ENCODE measurements around the gene ST7L.

ST7L gene

DNA sequence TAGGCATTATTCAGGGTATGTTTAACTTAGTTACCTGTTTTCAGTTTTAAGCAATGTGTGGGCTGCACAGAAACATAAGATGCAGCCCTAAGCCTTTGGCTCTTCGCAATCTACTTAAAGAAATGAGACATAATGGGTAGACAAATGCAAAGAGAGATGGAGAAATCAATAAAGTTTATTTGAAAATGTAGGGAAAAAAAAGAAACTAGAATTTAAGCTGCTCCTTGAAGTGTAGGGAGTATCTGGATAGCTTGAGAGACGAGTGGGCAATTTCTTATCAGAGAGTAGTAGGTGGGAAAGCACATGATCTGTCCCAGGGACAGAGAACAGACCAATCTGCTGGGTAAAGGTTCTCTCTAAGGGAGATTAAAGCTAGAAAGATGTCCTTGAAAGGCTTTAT lies 101.3 kb downstream of the ST7L start:
- no peak for TF ChIP-seq EZH2phosphoT487 (IDR thresholded peaks at IDR 0.05; ENCODE audit: low read length)
- TF ChIP-seq EZH2 (optimal IDR thresholded peaks at IDR 0.05; ENCODE audit: low read depth, low read length) = no peak
- TF ChIP-seq, protein P1, sequence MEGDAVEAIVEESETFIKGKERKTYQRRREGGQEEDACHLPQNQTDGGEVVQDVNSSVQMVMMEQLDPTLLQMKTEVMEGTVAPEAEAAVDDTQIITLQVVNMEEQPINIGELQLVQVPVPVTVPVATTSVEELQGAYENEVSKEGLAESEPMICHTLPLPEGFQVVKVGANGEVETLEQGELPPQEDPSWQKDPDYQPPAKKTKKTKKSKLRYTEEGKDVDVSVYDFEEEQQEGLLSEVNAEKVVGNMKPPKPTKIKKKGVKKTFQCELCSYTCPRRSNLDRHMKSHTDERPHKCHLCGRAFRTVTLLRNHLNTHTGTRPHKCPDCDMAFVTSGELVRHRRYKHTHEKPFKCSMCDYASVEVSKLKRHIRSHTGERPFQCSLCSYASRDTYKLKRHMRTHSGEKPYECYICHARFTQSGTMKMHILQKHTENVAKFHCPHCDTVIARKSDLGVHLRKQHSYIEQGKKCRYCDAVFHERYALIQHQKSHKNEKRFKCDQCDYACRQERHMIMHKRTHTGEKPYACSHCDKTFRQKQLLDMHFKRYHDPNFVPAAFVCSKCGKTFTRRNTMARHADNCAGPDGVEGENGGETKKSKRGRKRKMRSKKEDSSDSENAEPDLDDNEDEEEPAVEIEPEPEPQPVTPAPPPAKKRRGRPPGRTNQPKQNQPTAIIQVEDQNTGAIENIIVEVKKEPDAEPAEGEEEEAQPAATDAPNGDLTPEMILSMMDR (IDR thresholded peaks at IDR 0.05; ENCODE audit: low read length) = no peak
- no peaks in the 10 kb centered on the region for H3F3A ChIP-seq (ENCODE audit: insufficient read depth, low read length)
- no peak overlapping the region for H3K4me2 ChIP-seq (ENCODE audit: low read depth, low read length)
- no peak for DNase-seq
- no peak overlapping the region for H2AFZ ChIP-seq (ENCODE audit: low read length)
- no peak overlapping the region for H3K9ac ChIP-seq (ENCODE audit: low read length)
- no peaks in the 10 kb centered on the region for H3K4me1 ChIP-seq (ENCODE audit: low read length)
- H3K9me3 ChIP-seq (replicated peaks; ENCODE audit: insufficient read depth, low read length) = no peaks in the 10 kb centered on the region
- H3K4me3 ChIP-seq (ENCODE audit: low read length) = no peak overlapping the region
- no peaks in the 10 kb centered on the region for H3K79me2 ChIP-seq (ENCODE audit: low read length)
- no peaks in the 10 kb centered on the region for H3K36me3 ChIP-seq (replicated peaks; ENCODE audit: insufficient read depth, low read length)
- H3K9me2 ChIP-seq (replicated peaks; ENCODE audit: insufficient read depth, low read length) = no peaks in the 10 kb centered on the region
- no peaks in the 10 kb centered on the region for H4K20me1 ChIP-seq (ENCODE audit: insufficient read depth, low read length)
- no peaks in the 10 kb centered on the region for H3K27me3 ChIP-seq (replicated peaks; ENCODE audit: insufficient read depth, low read length)
- no peak overlapping the region for H3K27ac ChIP-seq (ENCODE audit: low read length)

DNA sequence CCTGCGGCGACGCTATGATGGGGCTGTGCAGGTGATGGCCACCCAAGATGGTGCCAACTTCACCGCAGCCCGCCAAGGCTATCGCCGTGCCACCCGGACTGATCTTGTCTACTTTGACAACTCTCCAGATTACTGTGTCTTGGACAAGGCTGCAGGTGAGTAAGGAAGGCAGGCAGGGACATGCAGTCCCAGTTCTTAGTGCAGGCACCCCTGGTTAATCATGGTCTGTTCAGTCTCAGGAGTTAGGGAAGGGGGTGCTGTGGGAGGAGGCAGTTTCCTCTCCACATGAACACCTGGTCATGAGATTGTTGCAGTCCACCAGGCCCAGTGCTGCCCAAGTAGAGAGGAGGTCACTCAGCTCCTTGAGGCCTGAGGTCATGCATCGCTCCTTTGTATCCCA lies 101.7 kb downstream of the ST7L start:
- no peaks in the 10 kb centered on the region for H3K4me1 ChIP-seq (ENCODE audit: low read length)
- no peaks in the 10 kb centered on the region for H3K9me2 ChIP-seq (replicated peaks; ENCODE audit: insufficient read depth, low read length)
- no peak overlapping the region for H3K9ac ChIP-seq (ENCODE audit: low read length)
- no peak overlapping the region for H3K4me2 ChIP-seq (ENCODE audit: low read depth, low read length)
- H3K36me3 ChIP-seq (replicated peaks; ENCODE audit: insufficient read depth, low read length) = no peaks in the 10 kb centered on the region
- H2AFZ ChIP-seq (ENCODE audit: low read length) = no peak overlapping the region
- no peaks in the 10 kb centered on the region for H3K79me2 ChIP-seq (ENCODE audit: low read length)
- no peaks in the 10 kb centered on the region for H3K27me3 ChIP-seq (replicated peaks; ENCODE audit: insufficient read depth, low read length)
- no peak for TF ChIP-seq EZH2phosphoT487 (IDR thresholded peaks at IDR 0.05; ENCODE audit: low read length)
- TF ChIP-seq EZH2 (optimal IDR thresholded peaks at IDR 0.05; ENCODE audit: low read depth, low read length) = no peak
- no peaks in the 10 kb centered on the region for H3K9me3 ChIP-seq (replicated peaks; ENCODE audit: insufficient read depth, low read length)
- no peaks in the 10 kb centered on the region for H4K20me1 ChIP-seq (ENCODE audit: insufficient read depth, low read length)
- no peak overlapping the region for H3K4me3 ChIP-seq (ENCODE audit: low read length)
- DNase-seq = no peak
- H3F3A ChIP-seq (ENCODE audit: insufficient read depth, low read length) = no peaks in the 10 kb centered on the region
- H3K27ac ChIP-seq (ENCODE audit: low read length) = no peak overlapping the region

- Histone ChIP-seq H3F3A (ENCODE audit: insufficient read depth, low read length) (no peaks in the 10 kb centered on the region), H3K79me2 (ENCODE audit: low read length) (no peaks in the 10 kb centered on the region), H3K27ac (ENCODE audit: low read length) (no peak overlapping the region), H3K27me3 (replicated peaks; ENCODE audit: insufficient read depth, low read length) (no peaks in the 10 kb centered on the region), H3K4me3 (ENCODE audit: low read length) (no peak overlapping the region), H3K9ac (ENCODE audit: low read length) (no peak overlapping the region), H4K20me1 (ENCODE audit: insufficient read depth, low read length) (no peaks in the 10 kb centered on the region), H3K36me3 (replicated peaks; ENCODE audit: insufficient read depth, low read length) (no peaks in the 10 kb centered on the region), H3K9me3 (replicated peaks; ENCODE audit: insufficient read depth, low read length) (no peaks in the 10 kb centered on the region), H3K9me2 (replicated peaks; ENCODE audit: insufficient read depth, low read length) (no peaks in the 10 kb centered on the region), H3K4me1 (ENCODE audit: low read length) (no peaks in the 10 kb centered on the region), H2AFZ (ENCODE audit: low read length) (no peak overlapping the region), H3K4me2 (ENCODE audit: low read depth, low read length) (no peak overlapping the region)
- TF ChIP-seq EZH2 (optimal IDR thresholded peaks at IDR 0.05; ENCODE audit: low read depth, low read length) = no peak
- TF ChIP-seq EZH2phosphoT487 (IDR thresholded peaks at IDR 0.05; ENCODE audit: low read length) = no peak
- TF ChIP-seq, protein P1 (IDR thresholded peaks at IDR 0.05; ENCODE audit: low read length) = no peak
- DNase-seq = no peak
These were observed 102.8 kb downstream of the ST7L start for GRCh38 chr1:112516141-112516540.

GRCh38 chr1:112515311-112516009 lies 103.5 kb downstream of the ST7L start:
- no peak overlapping the region for H3K4me3 ChIP-seq (ENCODE audit: low read length)
- H3K27ac ChIP-seq (ENCODE audit: low read length) = no peak overlapping the region
- TF ChIP-seq EZH2phosphoT487 (IDR thresholded peaks at IDR 0.05; ENCODE audit: low read length) (no peak), EZH2 (optimal IDR thresholded peaks at IDR 0.05; ENCODE audit: low read depth, low read length) (no peak)
- TF ChIP-seq, protein P1 (IDR thresholded peaks at IDR 0.05; ENCODE audit: low read length) = no peak
- no peaks in the 10 kb centered on the region for H4K20me1 ChIP-seq (ENCODE audit: insufficient read depth, low read length)
- H3K9me2 ChIP-seq (replicated peaks; ENCODE audit: insufficient read depth, low read length) = no peaks in the 10 kb centered on the region
- H3K9ac ChIP-seq (ENCODE audit: low read length) = no peak overlapping the region
- H3K36me3 ChIP-seq (replicated peaks; ENCODE audit: insufficient read depth, low read length) = no peaks in the 10 kb centered on the region
- H3K4me1 ChIP-seq (ENCODE audit: low read length) = no peaks in the 10 kb centered on the region
- DNase-seq = no peak
- H3K79me2 ChIP-seq (ENCODE audit: low read length) = no peaks in the 10 kb centered on the region
- H3K9me3 ChIP-seq (replicated peaks; ENCODE audit: insufficient read depth, low read length) = no peaks in the 10 kb centered on the region
- H3K4me2 ChIP-seq (ENCODE audit: low read depth, low read length) = no peak overlapping the region
- H3F3A ChIP-seq (ENCODE audit: insufficient read depth, low read length) = no peaks in the 10 kb centered on the region
- no peak overlapping the region for H2AFZ ChIP-seq (ENCODE audit: low read length)
- H3K27me3 ChIP-seq (replicated peaks; ENCODE audit: insufficient read depth, low read length) = no peaks in the 10 kb centered on the region
